MCF 10A (cell line): ENCODE results near the gene HOXA3. TPM values are rescaled to one million over a fixed set of nuclear protein-coding genes. Genes with fewer than 3 reads are reported as not detected.

Experiments
- BruUV-seq: library from RNA; stranded (reverse); fragments of 400-500 nt; replicated peaks from 2 replicates; lab custom pipeline; 2021; lab: Mats Ljungman, UMichigan
- CTCF ChIA-PET: fragments of 300-600 bp; sonication (Branson Sonifier 250); formaldehyde crosslinking; extraction: SDS; loops from one replicate; lab custom pipeline; 2021; ENCODE audit warnings: antibody characterized with exemption, inconsistent platforms; lab: Yijun Ruan, JAX
- POLR2A ChIA-PET: fragments of 300-600, 350-650 bp; sonication (Branson Sonifier 250); formaldehyde crosslinking; extraction: SDS; loops from one replicate; lab custom pipeline; 2020; ENCODE audit warnings: antibody characterized with exemption, inconsistent platforms; lab: Yijun Ruan, JAX
- DNase-seq: peaks from one replicate; pipeline ENCODE4 v3.0.0-alpha.2; 2018; ENCODE audit not compliant: unreplicated experiment
- H3K27ac Mint-ChIP-seq: one replicate; pipeline ENCODE4 v1.8.0; 2022; ENCODE audit warnings: mild to moderate bottlenecking, low read depth, mixed read lengths; ENCODE audit not compliant: unreplicated experiment
- H3K27me3 Mint-ChIP-seq: one replicate; pipeline ENCODE4 v1.8.0; 2022; ENCODE audit warnings: mixed read lengths; ENCODE audit not compliant: insufficient read depth, unreplicated experiment
- H3K36me3 Mint-ChIP-seq: one replicate; pipeline ENCODE4 v1.8.0; 2022; ENCODE audit warnings: mild to moderate bottlenecking, moderate library complexity, mixed read lengths; ENCODE audit not compliant: insufficient read depth, unreplicated experiment
- H3K4me1 Mint-ChIP-seq: one replicate; pipeline ENCODE4 v1.8.0; 2022; ENCODE audit warnings: mixed read lengths; ENCODE audit not compliant: insufficient read depth, unreplicated experiment
- H3K4me3 Mint-ChIP-seq: one replicate; pipeline ENCODE4 v1.8.0; 2022; ENCODE audit warnings: mild to moderate bottlenecking, moderate library complexity, mixed read lengths; ENCODE audit not compliant: unreplicated experiment
- H3K9me3 Mint-ChIP-seq: one replicate; pipeline ENCODE4 v1.8.0; 2022; ENCODE audit warnings: mixed read lengths; ENCODE audit not compliant: unreplicated experiment
- intact Hi-C: fragments of 100-400 bp; cut with micrococcal nuclease; formaldehyde crosslinking; loops from 2 replicates; pipeline ENCODE4 v1.14.1; 2022
- total RNA-seq: library from RNA; stranded (reverse); gene quantifications from 2 replicates; pipeline ENCODE4 v1.2.3, GENCODE V29; 2022
- TF ChIP-seq, protein P1 (sequence below): fragments of 200-600 bp; IDR thresholded peaks from one replicate; pipeline ENCODE4 v1.8.0; 2022; ENCODE audit warnings: antibody characterized with exemption, mild to moderate bottlenecking; ENCODE audit not compliant: unreplicated experiment

HOXA3 gene
- total RNA-seq, 1 experiment from 2014 or later = 8.2 TPM

DNA sequence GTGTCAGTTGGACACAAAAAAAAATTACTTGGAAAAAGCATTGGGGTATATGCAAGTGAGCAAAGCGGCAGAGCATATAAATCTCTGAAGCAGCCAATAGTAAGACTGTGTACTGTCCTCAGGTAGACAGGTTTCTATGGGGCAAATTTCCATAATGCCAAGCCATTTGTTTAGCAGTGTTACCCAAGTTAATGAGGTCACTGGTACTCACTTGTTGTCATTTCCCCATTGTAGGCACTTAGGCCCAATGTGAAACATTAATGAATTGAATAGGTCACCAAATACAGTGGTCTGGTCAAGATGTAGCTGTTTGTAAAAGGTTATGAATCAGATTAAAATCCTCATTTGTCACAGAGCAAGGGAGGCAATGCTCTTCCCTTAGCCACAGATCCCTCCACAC lies 84.1 kb downstream of the HOXA3 start:
- no TSS peak for BruUV-seq

DNA sequence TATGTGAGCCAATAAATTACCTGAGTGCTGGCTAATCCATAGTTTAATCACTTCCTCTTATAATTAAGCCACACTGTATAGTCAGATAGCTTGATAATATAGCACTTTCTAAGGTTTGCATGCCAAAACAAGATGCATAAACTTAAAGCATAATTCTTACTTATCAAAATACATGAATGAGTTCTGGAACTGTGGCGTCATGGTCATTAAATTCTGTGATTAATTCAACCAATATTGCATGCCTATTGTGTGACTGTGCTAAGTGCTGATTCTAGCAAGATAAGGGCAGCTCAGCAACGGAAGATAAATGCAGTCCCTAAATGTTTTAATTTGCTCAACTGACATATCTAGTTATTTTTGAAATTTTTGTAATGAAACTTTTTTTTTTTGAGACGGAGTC lies 86.2 kb downstream of the HOXA3 start:
- Mint-ChIP-seq H3K27me3 (no peaks in the 10 kb centered on the region), H3K27ac (no peak overlapping the region), H3K36me3 (no peaks in the 10 kb centered on the region), H3K9me3 (no peaks in the 10 kb centered on the region), H3K4me1 (peaks cover 4% of the 10 kb centered on the region), H3K4me3 (no peak overlapping the region)
- intact Hi-C loops = no loop called here
- BruUV-seq = no TSS peak
- ChIA-PET CTCF (interaction anchor here (0.7 to 1.1 kb wide), 2 partner anchors 16 to 20 kb away, joined by 3 read pairs; no protein-coding TSS in a partner anchor), POLR2A (interaction anchor here (0.6 to 1.4 kb wide), 6 partner anchors 13 to 680 kb away, joined by 3 to 9 read pairs (median 3); partner anchors contain the start of gene HOXA4)
- no peak for DNase-seq
- TF ChIP-seq, protein P1, sequence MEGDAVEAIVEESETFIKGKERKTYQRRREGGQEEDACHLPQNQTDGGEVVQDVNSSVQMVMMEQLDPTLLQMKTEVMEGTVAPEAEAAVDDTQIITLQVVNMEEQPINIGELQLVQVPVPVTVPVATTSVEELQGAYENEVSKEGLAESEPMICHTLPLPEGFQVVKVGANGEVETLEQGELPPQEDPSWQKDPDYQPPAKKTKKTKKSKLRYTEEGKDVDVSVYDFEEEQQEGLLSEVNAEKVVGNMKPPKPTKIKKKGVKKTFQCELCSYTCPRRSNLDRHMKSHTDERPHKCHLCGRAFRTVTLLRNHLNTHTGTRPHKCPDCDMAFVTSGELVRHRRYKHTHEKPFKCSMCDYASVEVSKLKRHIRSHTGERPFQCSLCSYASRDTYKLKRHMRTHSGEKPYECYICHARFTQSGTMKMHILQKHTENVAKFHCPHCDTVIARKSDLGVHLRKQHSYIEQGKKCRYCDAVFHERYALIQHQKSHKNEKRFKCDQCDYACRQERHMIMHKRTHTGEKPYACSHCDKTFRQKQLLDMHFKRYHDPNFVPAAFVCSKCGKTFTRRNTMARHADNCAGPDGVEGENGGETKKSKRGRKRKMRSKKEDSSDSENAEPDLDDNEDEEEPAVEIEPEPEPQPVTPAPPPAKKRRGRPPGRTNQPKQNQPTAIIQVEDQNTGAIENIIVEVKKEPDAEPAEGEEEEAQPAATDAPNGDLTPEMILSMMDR = no peak

More for the DNA sequence above, 84.1 kb downstream of the HOXA3 start:
- Mint-ChIP-seq H3K27ac (no peak overlapping the region), H3K4me3 (no peak overlapping the region), H3K9me3 (no peaks in the 10 kb centered on the region), H3K27me3 (no peaks in the 10 kb centered on the region), H3K4me1 (peaks cover 10% of the 10 kb centered on the region), H3K36me3 (no peaks in the 10 kb centered on the region)
- POLR2A ChIA-PET = no interaction called here
- no peak for DNase-seq
- intact Hi-C loops = no loop called here
- CTCF ChIA-PET = interaction anchor here (0.7 kb wide), 1 partner anchor 1369 kb away, joined by 3 read pairs; no protein-coding TSS in a partner anchor
- TF ChIP-seq, protein P1 = no peak

DNA sequence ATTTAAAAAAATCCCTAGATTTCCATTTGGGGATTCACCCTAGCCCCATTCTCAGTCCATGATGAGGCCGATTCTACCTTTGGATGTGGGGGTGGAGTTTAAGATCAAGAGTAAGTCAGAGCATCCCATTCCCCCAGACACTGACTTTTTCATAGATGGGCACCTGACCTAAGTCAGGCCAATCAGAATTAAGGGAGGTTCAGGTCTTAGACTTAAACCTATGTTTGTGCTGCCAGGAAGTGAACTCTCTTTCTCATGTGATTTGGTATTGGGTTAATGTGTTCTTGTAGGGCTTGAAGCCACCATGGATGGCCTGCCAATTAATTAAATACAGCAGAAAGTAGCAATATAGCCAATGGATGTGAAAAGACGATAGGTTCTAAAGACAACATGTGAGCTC lies 86.7 kb downstream of the HOXA3 start:
- no peak overlapping the region for H3K4me3 Mint-ChIP-seq
- POLR2A ChIA-PET = interaction anchor here (0.6 to 1.4 kb wide), 5 partner anchors 13 to 680 kb away, joined by 3 to 9 read pairs (median 3); partner anchors contain the start of gene HOXA4
- H3K27ac Mint-ChIP-seq = no peak overlapping the region
- H3K36me3 Mint-ChIP-seq = no peaks in the 10 kb centered on the region
- no peaks in the 10 kb centered on the region for H3K27me3 Mint-ChIP-seq
- H3K9me3 Mint-ChIP-seq = no peaks in the 10 kb centered on the region
- intact Hi-C loops = no loop called here
- CTCF ChIA-PET = interaction anchor here (0.6 to 1.1 kb wide), 2 partner anchors 15 to 855 kb away, joined by 3 read pairs; no protein-coding TSS in a partner anchor
- BruUV-seq = no TSS peak
- TF ChIP-seq, protein P1 = no peak
- peaks cover 4% of the 10 kb centered on the region for H3K4me1 Mint-ChIP-seq
- DNase-seq = no peak

DNA sequence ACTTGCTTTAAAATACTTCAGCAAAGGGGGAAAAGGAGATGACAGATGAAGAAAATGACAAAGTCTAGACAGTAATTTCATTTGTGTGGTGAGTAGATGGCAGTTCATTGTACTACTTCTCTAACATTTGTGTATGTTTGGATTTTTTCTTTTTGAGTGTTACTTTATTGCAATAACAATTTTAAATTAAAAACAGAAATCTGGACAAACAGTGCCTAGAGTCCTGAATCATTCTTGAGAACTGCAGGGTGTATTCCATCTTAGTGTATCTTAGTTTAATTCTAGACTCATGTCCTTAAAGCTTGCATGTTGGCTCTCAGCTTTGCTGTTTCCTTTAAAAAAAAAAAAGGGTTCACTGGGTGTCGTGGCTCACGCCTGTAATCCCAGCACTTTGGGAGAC lies 87.7 kb downstream of the HOXA3 start:
- Mint-ChIP-seq H3K4me3 (no peak overlapping the region), H3K27ac (no peak overlapping the region), H3K27me3 (no peaks in the 10 kb centered on the region), H3K36me3 (no peaks in the 10 kb centered on the region), H3K4me1 (peaks cover 4% of the 10 kb centered on the region), H3K9me3 (no peaks in the 10 kb centered on the region)
- CTCF ChIA-PET = interaction anchor here (0.6 kb wide), 1 partner anchor 670 kb away, joined by 3 read pairs; no protein-coding TSS in a partner anchor
- no TSS peak for BruUV-seq
- DNase-seq = no peak
- POLR2A ChIA-PET = interaction anchor here (0.6 to 1.0 kb wide), 3 partner anchors 21 to 45 kb away, joined by 3 read pairs; no protein-coding TSS in a partner anchor
- intact Hi-C loops = no loop called here
- TF ChIP-seq, protein P1 = no peak
